HG03442 (cell line): ENCODE data around the gene RBM6.
"Not testable (repeated sequence)": the region's sequence is repeated elsewhere in the genome, so short reads cannot be mapped to it uniquely, and the experiment has no call there.

Source experiments
- ATAC-seq: cut with Tn5 transposase; IDR thresholded peaks from one replicate; pipeline ENCODE4 v1.9.1; 2021; ENCODE audit warnings: mild to moderate bottlenecking, moderate library complexity; ENCODE audit not compliant: unreplicated experiment

RBM6 gene

GRCh38 chr3:49912881-49913281 is 27.1 kb upstream of the RBM6 start:
- no peak for ATAC-seq

- ATAC-seq: no peak
Observed at GRCh38 chr3:49914906-49915305, 25.0 kb upstream of the RBM6 start.

- ATAC-seq: no peak
Observed at GRCh38 chr3:49916686-49917085, 23.3 kb upstream of the RBM6 start.

- ATAC-seq: not testable (repeated sequence)
Observed at GRCh38 chr3:49917806-49918590, 22.0 kb upstream of the RBM6 start.

- no peak for ATAC-seq
Observed at GRCh38 chr3:49924683-49925082, 15.3 kb upstream of the RBM6 start.

- no peak for ATAC-seq
Observed at GRCh38 chr3:49925485-49925884, 14.5 kb upstream of the RBM6 start.

- no peak for ATAC-seq
Observed at GRCh38 chr3:49926117-49926728, 13.7 kb upstream of the RBM6 start.

- ATAC-seq: no peak
Observed at GRCh38 chr3:49927798-49928197, 12.2 kb upstream of the RBM6 start.

- ATAC-seq: no peak
Observed at GRCh38 chr3:49928481-49929017, 11.4 kb upstream of the RBM6 start.

GRCh38 chr3:49929291-49930167 is 10.4 kb upstream of the RBM6 start, which contains the start of gene MON1A:
Gene MON1A (minus strand): TSS chr3:49929811. CDS start chr3:49913346, 16,465 bp downstream.
- ATAC-seq: peak; percentile 91

- no peak for ATAC-seq
Observed at GRCh38 chr3:49930168-49930690, 9.7 kb upstream of the RBM6 start.

GRCh38 chr3:49930922-49931321 is 9.0 kb upstream of the RBM6 start:
- ATAC-seq: no peak

- ATAC-seq: not testable (repeated sequence)
Observed at GRCh38 chr3:49932281-49932680, 7.7 kb upstream of the RBM6 start.

GRCh38 chr3:49937090-49937489 is 2.9 kb upstream of the RBM6 start:
- ATAC-seq: no peak

- ATAC-seq: peak; percentile 2
Observed at GRCh38 chr3:49940667-49941249, 808 bp downstream of the RBM6 start.

- no peak for ATAC-seq
Observed at GRCh38 chr3:49942651-49943050, 2.7 kb downstream of the RBM6 start.

- no peak for ATAC-seq
Observed at GRCh38 chr3:49952924-49953323, 13.0 kb downstream of the RBM6 start.

- ATAC-seq: no peak
Observed at GRCh38 chr3:49955636-49956035, 15.7 kb downstream of the RBM6 start.

GRCh38 chr3:49966233-49966942 is 26.4 kb downstream of the RBM6 start:
- no peak for ATAC-seq

GRCh38 chr3:49967291-49967690 is 27.3 kb downstream of the RBM6 start:
- ATAC-seq: no peak
